Measurements from ENCODE around the gene USP12. TPM values are rescaled to one million over a fixed set of nuclear protein-coding genes. Genes with fewer than 3 reads are reported as not detected.
"Not testable (repeated sequence)": the region's sequence is repeated elsewhere in the genome, so short reads cannot be mapped to it uniquely, and the experiment has no call there.

Gene USP12
- total RNA-seq, 1 experiment from 2014 or later, result 16.2 TPM

GRCh38 chr13:27151798-27152599 lies 19.6 kb downstream of the USP12 start:
- H3K4me1 ChIP-seq (replicated peaks), result peaks cover 6% of the 10 kb centered on the region; the same call in 1 of the 2 replicates
- no peaks in the 10 kb centered on the region for H3K36me3 ChIP-seq
- no peaks in the 10 kb centered on the region for H3K27me3 ChIP-seq (replicated peaks)
- DNase-seq (ENCODE audit: low read depth in 1 of 2, low spot score in 2 of 2), result no peak
- H3K4me3 ChIP-seq, result no peak overlapping the region
- no peaks in the 10 kb centered on the region for H3K9me3 ChIP-seq (replicated peaks)
- no peak overlapping the region for H3K27ac ChIP-seq

GRCh38 chr13:27149702-27150101 lies 21.9 kb downstream of the USP12 start:
- peaks cover 6% of the 10 kb centered on the region; the same call in 1 of the 2 replicates for H3K4me1 ChIP-seq (replicated peaks)
- H3K4me3 ChIP-seq, result no peak overlapping the region
- H3K36me3 ChIP-seq, result no peaks in the 10 kb centered on the region
- DNase-seq (ENCODE audit: low read depth in 1 of 2, low spot score in 2 of 2), result no peak
- H3K27ac ChIP-seq, result no peak overlapping the region
- H3K27me3 ChIP-seq (replicated peaks), result no peaks in the 10 kb centered on the region
- no peaks in the 10 kb centered on the region for H3K9me3 ChIP-seq (replicated peaks)

- peaks cover 6% of the 10 kb centered on the region; the same call in 1 of the 2 replicates for H3K4me1 ChIP-seq (replicated peaks)
- H3K27me3 ChIP-seq (replicated peaks), result no peaks in the 10 kb centered on the region
- DNase-seq (ENCODE audit: low read depth in 1 of 2, low spot score in 2 of 2), result no peak
- no peaks in the 10 kb centered on the region for H3K36me3 ChIP-seq
- H3K9me3 ChIP-seq (replicated peaks), result no peaks in the 10 kb centered on the region
- no peak overlapping the region for H3K4me3 ChIP-seq
- H3K27ac ChIP-seq, result no peak overlapping the region
These were observed 22.7 kb downstream of the USP12 start for GRCh38 chr13:27148900-27149299.

- Histone ChIP-seq H3K9me3 (replicated peaks) (no peaks in the 10 kb centered on the region), H3K4me3 (no peak overlapping the region), H3K27ac (no peak overlapping the region), H3K36me3 (no peaks in the 10 kb centered on the region), H3K27me3 (replicated peaks) (no peaks in the 10 kb centered on the region), H3K4me1 (replicated peaks) (peaks cover 6% of the 10 kb centered on the region; the same call in 1 of the 2 replicates)
- no peak for DNase-seq (ENCODE audit: low read depth in 1 of 2, low spot score in 2 of 2)
These were observed 24.0 kb downstream of the USP12 start for GRCh38 chr13:27147530-27148170.

GRCh38 chr13:27141746-27142145 lies 29.9 kb downstream of the USP12 start:
- DNase-seq (ENCODE audit: low read depth in 1 of 2, low spot score in 2 of 2), result no peak
- no peak overlapping the region for H3K27ac ChIP-seq
- H3K4me1 ChIP-seq (replicated peaks), result no peaks in the 10 kb centered on the region
- no peak overlapping the region for H3K4me3 ChIP-seq
- no peaks in the 10 kb centered on the region for H3K36me3 ChIP-seq
- H3K27me3 ChIP-seq (replicated peaks), result no peaks in the 10 kb centered on the region
- H3K9me3 ChIP-seq (replicated peaks), result no peaks in the 10 kb centered on the region

GRCh38 chr13:27141159-27141558 lies 30.5 kb downstream of the USP12 start:
- H3K27ac ChIP-seq; H3K9me3 ChIP-seq (replicated peaks); H3K36me3 ChIP-seq; H3K27me3 ChIP-seq (replicated peaks); H3K4me1 ChIP-seq (replicated peaks); H3K4me3 ChIP-seq; DNase-seq (ENCODE audit: low read depth in 1 of 2, low spot score in 2 of 2): not testable (repeated sequence)

- Histone ChIP-seq H3K27me3 (replicated peaks) (no peaks in the 10 kb centered on the region), H3K27ac (no peak overlapping the region), H3K9me3 (replicated peaks) (no peaks in the 10 kb centered on the region), H3K4me3 (no peak overlapping the region), H3K4me1 (replicated peaks) (no peaks in the 10 kb centered on the region), H3K36me3 (no peaks in the 10 kb centered on the region)
- no peak for DNase-seq (ENCODE audit: low read depth in 1 of 2, low spot score in 2 of 2)
These were observed 31.6 kb downstream of the USP12 start for GRCh38 chr13:27140060-27140459.

GRCh38 chr13:27139565-27139964 lies 32.0 kb downstream of the USP12 start:
- H3K36me3 ChIP-seq, result no peaks in the 10 kb centered on the region
- H3K27ac ChIP-seq, result no peak overlapping the region
- H3K9me3 ChIP-seq (replicated peaks), result no peaks in the 10 kb centered on the region

GRCh38 chr13:27138457-27139093 lies 33.0 kb downstream of the USP12 start:
- H3K27ac ChIP-seq, result no peak overlapping the region
- no peak for DNase-seq (ENCODE audit: low read depth in 1 of 2, low spot score in 2 of 2)

More at GRCh38 chr13:27139565-27139964, 32.0 kb downstream of the USP12 start:
- no peak overlapping the region for H3K4me3 ChIP-seq
- H3K27me3 ChIP-seq (replicated peaks), result no peaks in the 10 kb centered on the region
- no peak for DNase-seq (ENCODE audit: low read depth in 1 of 2, low spot score in 2 of 2)
- no peaks in the 10 kb centered on the region for H3K4me1 ChIP-seq (replicated peaks)

GRCh38 chr13:27137759-27138158 lies 33.9 kb downstream of the USP12 start:
- Histone ChIP-seq H3K4me3 (no peak overlapping the region), H3K9me3 (replicated peaks) (no peaks in the 10 kb centered on the region), H3K4me1 (replicated peaks) (no peaks in the 10 kb centered on the region), H3K27ac (no peak overlapping the region), H3K36me3 (no peaks in the 10 kb centered on the region), H3K27me3 (replicated peaks) (no peaks in the 10 kb centered on the region)
- no peak for DNase-seq (ENCODE audit: low read depth in 1 of 2, low spot score in 2 of 2)

More at GRCh38 chr13:27138457-27139093, 33.0 kb downstream of the USP12 start:
- Histone ChIP-seq H3K9me3 (replicated peaks) (no peaks in the 10 kb centered on the region), H3K4me1 (replicated peaks) (no peaks in the 10 kb centered on the region), H3K4me3 (no peak overlapping the region), H3K36me3 (no peaks in the 10 kb centered on the region), H3K27me3 (replicated peaks) (no peaks in the 10 kb centered on the region)

GRCh38 chr13:27135023-27135422 lies 36.6 kb downstream of the USP12 start:
- H3K27me3 ChIP-seq (replicated peaks), result no peaks in the 10 kb centered on the region
- no peak for DNase-seq (ENCODE audit: low read depth in 1 of 2, low spot score in 2 of 2)
- H3K4me3 ChIP-seq, result no peak overlapping the region
- no peaks in the 10 kb centered on the region for H3K4me1 ChIP-seq (replicated peaks)
- no peaks in the 10 kb centered on the region for H3K36me3 ChIP-seq
- H3K9me3 ChIP-seq (replicated peaks), result no peaks in the 10 kb centered on the region
- H3K27ac ChIP-seq, result no peak overlapping the region

GRCh38 chr13:27133889-27134288 lies 37.7 kb downstream of the USP12 start:
- no peak for DNase-seq (ENCODE audit: low read depth in 1 of 2, low spot score in 2 of 2)
- Histone ChIP-seq H3K4me3 (no peak overlapping the region), H3K27me3 (replicated peaks) (no peaks in the 10 kb centered on the region), H3K36me3 (no peaks in the 10 kb centered on the region), H3K27ac (no peak overlapping the region), H3K9me3 (replicated peaks) (no peaks in the 10 kb centered on the region), H3K4me1 (replicated peaks) (no peaks in the 10 kb centered on the region)

- Histone ChIP-seq H3K36me3 (no peaks in the 10 kb centered on the region), H3K27ac (no peak overlapping the region), H3K4me1 (replicated peaks) (no peaks in the 10 kb centered on the region), H3K4me3 (no peak overlapping the region), H3K27me3 (replicated peaks) (no peaks in the 10 kb centered on the region), H3K9me3 (replicated peaks) (no peaks in the 10 kb centered on the region)
- DNase-seq (ENCODE audit: low read depth in 1 of 2, low spot score in 2 of 2), result no peak
These were observed 39.1 kb downstream of the USP12 start for GRCh38 chr13:27132538-27132937.

GRCh38 chr13:27131906-27132305 lies 39.7 kb downstream of the USP12 start:
- Histone ChIP-seq H3K27ac (no peak overlapping the region), H3K9me3 (replicated peaks) (no peaks in the 10 kb centered on the region), H3K36me3 (no peaks in the 10 kb centered on the region), H3K4me3 (no peak overlapping the region), H3K4me1 (replicated peaks) (peaks cover 4% of the 10 kb centered on the region; the same call in 1 of the 2 replicates), H3K27me3 (replicated peaks) (no peaks in the 10 kb centered on the region)
- DNase-seq (ENCODE audit: low read depth in 1 of 2, low spot score in 2 of 2), result no peak
